Endothelial cell of umbilical vein (primary cell): ENCODE measurements around the gene PDIA4. TPM values are rescaled to one million over a fixed set of nuclear protein-coding genes. Genes with fewer than 3 reads are reported as not detected.

Source experiments
- BruUV-seq: library from RNA; stranded (reverse); fragments of 400-500 nt; replicated peaks from 2 replicates; lab custom pipeline; 2021; lab: Mats Ljungman, UMichigan
- CTCF ChIA-PET: fragments of 300-600, 350-600 bp; sonication (Branson Sonifier 250); formaldehyde crosslinking; loops from one replicate; lab custom pipeline; 2021; ENCODE audit warnings: antibody characterized with exemption, inconsistent platforms; lab: Charles Lee
- POLR2A ChIA-PET: fragments of 300-600, 350-600 bp; sonication (Branson Sonifier 250); formaldehyde crosslinking; loops from one replicate; lab custom pipeline; 2021; ENCODE audit warnings: antibody characterized with exemption, inconsistent platforms; lab: Charles Lee
- DNase-seq: peaks from one replicate; pipeline ENCODE4 v3.0.0-alpha.2; 2011; ENCODE audit warnings: low read depth, low spot score
- FAIRE-seq: peaks from 2 replicates; lab custom pipeline; 2011; peaks lifted over from hg19 to GRCh38; lab: Jason Lieb, UNC
- H2AFZ ChIP-seq: 2 replicates; pipeline ENCODE4 v1.6.0; 2012; ENCODE audit warnings: low read depth, low read length, control low read depth, inconsistent platforms
- H3K27ac ChIP-seq: 2 replicates; pipeline ENCODE4 v1.5.1; 2011; ENCODE audit warnings: low read depth, mild to moderate bottlenecking, control low read depth, low read length, moderate library complexity; ENCODE audit not compliant: insufficient read depth
- H3K27me3 ChIP-seq, 2 experiments: 2 replicates each; pipeline versions ENCODE4 v1.6.0 to v1.6.1; 2011; ENCODE audit warnings: low read length in 2 of 2, mixed read lengths in 1 of 2; ENCODE audit not compliant: control insufficient read depth in 2 of 2, insufficient read depth in 2 of 2
- H3K36me3 ChIP-seq, 2 experiments: 2 replicates in 1 of 2; 3 replicates in 1 of 2; pipeline ENCODE4 v1.5.1; 2011; ENCODE audit warnings: low read length in 2 of 2, mild to moderate bottlenecking in 1 of 2, moderate library complexity in 1 of 2; ENCODE audit not compliant: control insufficient read depth in 2 of 2, insufficient read depth in 2 of 2; ENCODE audit errors: extremely low read depth in 1 of 2
- H3K4me1 ChIP-seq: 3 replicates; pipeline ENCODE4 v1.5.1; 2011; ENCODE audit warnings: mild to moderate bottlenecking, low read length; ENCODE audit not compliant: control insufficient read depth, insufficient read depth; ENCODE audit errors: extremely low read depth
- H3K4me2 ChIP-seq: 2 replicates; pipeline ENCODE4 v1.6.1; 2011; ENCODE audit warnings: low read length, control low read depth, mixed read lengths; ENCODE audit not compliant: insufficient read depth
- H3K4me3 ChIP-seq, 3 experiments: fragments of 200-600 bp in 1 of 3; sonication (generic), shearing (Covaris generic) in 1 of 3; replicated peaks in 1 of 3; 2 replicates each; pipeline ENCODE4 v1.5.1; 2011 to 2016; ENCODE audit warnings: control low read depth in 3 of 3, low read length in 3 of 3, mild to moderate bottlenecking in 2 of 3, inconsistent platforms in 1 of 3, low read depth in 1 of 3, moderate library complexity in 1 of 3; ENCODE audit not compliant: insufficient read depth in 1 of 3
- H3K79me2 ChIP-seq: 2 replicates; pipeline ENCODE4 v1.6.0; 2012; ENCODE audit warnings: low read length, inconsistent platforms; ENCODE audit not compliant: control insufficient read depth, insufficient read depth
- H3K9ac ChIP-seq: replicated peaks from 2 replicates; pipeline ENCODE3; 2011; ENCODE audit warnings: low read length, control low read depth; ENCODE audit not compliant: insufficient read depth; ENCODE audit errors: extremely low read depth
- H3K9me1 ChIP-seq: replicated peaks from 3 replicates; pipeline ENCODE4 v1.6.0; 2011; ENCODE audit warnings: mild to moderate bottlenecking, low read length; ENCODE audit not compliant: control insufficient read depth, insufficient read depth; ENCODE audit errors: extremely low read depth
- H3K9me3 ChIP-seq: replicated peaks from 2 replicates; pipeline ENCODE4 v1.5.1; 2012; ENCODE audit warnings: low read length, inconsistent platforms; ENCODE audit not compliant: control insufficient read depth, insufficient read depth
- H4K20me1 ChIP-seq: replicated peaks from 2 replicates; pipeline ENCODE3; 2011; ENCODE audit warnings: mild to moderate bottlenecking, low read length; ENCODE audit not compliant: control insufficient read depth, insufficient read depth; ENCODE audit errors: extremely low read depth
- EZH2 ChIP-seq: IDR thresholded peaks from 2 replicates; pipeline ENCODE4 v1.6.1; 2012; ENCODE audit warnings: borderline replicate concordance, low read depth, mild to moderate bottlenecking, moderate library complexity, low read length, inconsistent platforms; ENCODE audit not compliant: severe bottlenecking
- FOS ChIP-seq: IDR thresholded peaks from 2 replicates; pipeline ENCODE4 v1.6.1; 2011; ENCODE audit warnings: mild to moderate bottlenecking, low read length, moderate library complexity, borderline replicate concordance; ENCODE audit not compliant: insufficient read depth
- GATA2 ChIP-seq: IDR thresholded peaks from 2 replicates; pipeline ENCODE4 v1.7.0; 2011; ENCODE audit warnings: low read depth, mild to moderate bottlenecking, moderate library complexity, mixed read lengths, low read length; ENCODE audit not compliant: insufficient read length, insufficient read depth
- JUN ChIP-seq: IDR thresholded peaks from 2 replicates; pipeline ENCODE4 v1.6.1; 2011; ENCODE audit warnings: borderline replicate concordance, low read depth; ENCODE audit not compliant: insufficient read length, insufficient read depth
- MAX ChIP-seq: IDR thresholded peaks from 2 replicates; pipeline ENCODE4 v1.6.1; 2011; ENCODE audit not compliant: insufficient read depth, insufficient read length
- POLR2AphosphoS5 ChIP-seq: IDR thresholded peaks from 2 replicates; pipeline ENCODE4 v1.6.1; 2012; ENCODE audit warnings: low read depth, mild to moderate bottlenecking, control low read depth, low read length, moderate library complexity; ENCODE audit not compliant: insufficient read depth
- dilution Hi-C: fragments of 300-500 bp; cut with MboI; formaldehyde crosslinking; loops from one replicate; pipeline ENCODE4 v1.15.0; 2019; ENCODE audit warnings: low sequenced_read_pairs; ENCODE audit not compliant: extremely low pct_ligation_motif_present
- intact Hi-C: fragments of 100-400 bp; cut with micrococcal nuclease; formaldehyde crosslinking; loops from one replicate; pipeline ENCODE4 v1.10.0; 2022
- polyA plus RNA-seq, 4 experiments: library from polyadenylated mRNA; depleted of rRNA in 3 of 4; stranded (reverse) in 3 of 4; unstranded in 1 of 4; fragments of >200 nt; gene quantifications; 2 replicates each; pipeline versions ENCODE4 v1.2.1 to v1.2.3, GENCODE V29; 2011 to 2012; ENCODE audit warnings: missing spikeins in 1 of 4
- total RNA-seq: library from RNA; stranded (reverse); gene quantifications from 2 replicates; pipeline ENCODE4 v1.2.3, GENCODE V29; 2021

PDIA4 gene
- total and polyA plus RNA-seq, 2 donors (not counting 3 experiments of a cell fraction or from before 2014, with no cell fraction given) = 217 to 308 TPM

- CTCF ChIA-PET = interaction anchor here (2.6 kb wide), 1 partner anchor 12 kb away, joined by 8 read pairs; no protein-coding TSS in a partner anchor
These were observed 35.1 kb downstream of the PDIA4 start for GRCh38 chr7:148993193-148993592.

GRCh38 chr7:148991536-148991935 is 36.8 kb downstream of the PDIA4 start:
- no peak for TF ChIP-seq FOS
- no peak for TF ChIP-seq JUN
- TF ChIP-seq MAX = no peak
- no peak for TF ChIP-seq GATA2
- no peaks in the 10 kb centered on the region for H4K20me1 ChIP-seq
- no peaks in the 10 kb centered on the region for H3K36me3 ChIP-seq
- H3K9me3 ChIP-seq = no peaks in the 10 kb centered on the region
- no peak overlapping the region for H3K4me3 ChIP-seq
- H3K4me2 ChIP-seq = no peak overlapping the region
- H2AFZ ChIP-seq = no peak overlapping the region
- no peaks in the 10 kb centered on the region for H3K27me3 ChIP-seq
- H3K9ac ChIP-seq = no peak overlapping the region
- POLR2A ChIA-PET = no interaction called here
- no peaks in the 10 kb centered on the region for H3K79me2 ChIP-seq
- BruUV-seq = no TSS peak
- H3K9me1 ChIP-seq = no peaks in the 10 kb centered on the region
- intact Hi-C loops = no loop called here
- peaks cover 4% of the 10 kb centered on the region for H3K4me1 ChIP-seq
- dilution Hi-C loops = no loop called here
- CTCF ChIA-PET = interaction anchor here (1.2 to 1.4 kb wide), 3 partner anchors 14 to 28 kb away, joined by 3 to 6 read pairs (median 3); no protein-coding TSS in a partner anchor
- FAIRE-seq (no peak), DNase-seq (no peak)
- H3K27ac ChIP-seq = no peak overlapping the region

More at GRCh38 chr7:148993193-148993592, 35.1 kb downstream of the PDIA4 start:
- Histone ChIP-seq H3K4me1 (peaks cover 2% of the 10 kb centered on the region), H3K79me2 (no peaks in the 10 kb centered on the region), H3K9me1 (no peaks in the 10 kb centered on the region), H3K4me2 (no peak overlapping the region), H3K36me3 (no peaks in the 10 kb centered on the region), H4K20me1 (no peaks in the 10 kb centered on the region), H2AFZ (no peak overlapping the region), H3K27ac (no peak overlapping the region), H3K27me3 (no peaks in the 10 kb centered on the region), H3K9ac (no peak overlapping the region), H3K4me3 (no peak overlapping the region), H3K9me3 (no peaks in the 10 kb centered on the region)
- POLR2A ChIA-PET = no interaction called here
- TF ChIP-seq POLR2AphosphoS5 = no peak
- TF ChIP-seq EZH2 = no peak
- FAIRE-seq = no peak
- no TSS peak for BruUV-seq
- intact Hi-C loops (no loop called here), dilution Hi-C loops (no loop called here)
- DNase-seq = no peak
